NAMALWA (cell line): Measurements from ENCODE around the gene BNIP5.
A peak's percentile ranks its signal among the peaks of the same experiment; 100 is the strongest.
"Not testable (repeated sequence)": the region's sequence is repeated elsewhere in the genome, so short reads cannot be mapped to it uniquely, and the experiment has no call there.

Source experiments
- DNase-seq: peaks from one replicate; pipeline ENCODE4 v3.0.0-alpha.2; 2015; ENCODE audit warnings: low spot score

The BNIP5 gene

GRCh38 chr6:36364669-36365479 lies 28.2 kb upstream of the BNIP5 start:
- peak; percentile 21 for DNase-seq

GRCh38 chr6:36364061-36364635 lies 27.5 kb upstream of the BNIP5 start:
- DNase-seq: not testable (repeated sequence)

GRCh38 chr6:36363371-36363752 lies 26.7 kb upstream of the BNIP5 start:
- DNase-seq: not testable (repeated sequence)

GRCh38 chr6:36362551-36363370 lies 26.1 kb upstream of the BNIP5 start:
- no peak for DNase-seq

GRCh38 chr6:36361071-36361470 lies 24.4 kb upstream of the BNIP5 start:
- no peak for DNase-seq

GRCh38 chr6:36360241-36361054 lies 23.8 kb upstream of the BNIP5 start:
- DNase-seq: peak; percentile 87

GRCh38 chr6:36358226-36358915 lies 21.7 kb upstream of the BNIP5 start:
- DNase-seq: no peak

GRCh38 chr6:36357872-36358225 lies 21.2 kb upstream of the BNIP5 start:
- no peak for DNase-seq

- DNase-seq: no peak
These were observed 19.1 kb upstream of the BNIP5 start for GRCh38 chr6:36355819-36356218.

- no peak for DNase-seq
These were observed 16.8 kb upstream of the BNIP5 start for GRCh38 chr6:36353411-36353915.

GRCh38 chr6:36352477-36353157 lies 15.9 kb upstream of the BNIP5 start:
- no peak for DNase-seq

GRCh38 chr6:36350681-36351571 lies 14.2 kb upstream of the BNIP5 start:
- DNase-seq: no peak

GRCh38 chr6:36350082-36350481 lies 13.4 kb upstream of the BNIP5 start:
- DNase-seq: no peak

GRCh38 chr6:36349240-36349639 lies 12.6 kb upstream of the BNIP5 start:
- peak; percentile 88 for DNase-seq

GRCh38 chr6:36347621-36348020 lies 10.9 kb upstream of the BNIP5 start:
- no peak for DNase-seq

- no peak for DNase-seq
These were observed 10.0 kb upstream of the BNIP5 start for GRCh38 chr6:36346486-36347273.

- DNase-seq: no peak
These were observed 9.2 kb upstream of the BNIP5 start for GRCh38 chr6:36345681-36346466.

GRCh38 chr6:36343109-36343680 lies 6.5 kb upstream of the BNIP5 start:
- no peak for DNase-seq
